Cortex of kidney (tissue), 1 donor: ENCODE measurements around the gene RAD50.
"Not testable (repeated sequence)": the region's sequence is repeated elsewhere in the genome, so short reads cannot be mapped to it uniquely, and the experiment has no call there.

Experiments
- DNase-seq: peaks from one replicate; lab custom pipeline; 2025; lab: John Stamatoyannopoulos, UW

Gene RAD50

DNA sequence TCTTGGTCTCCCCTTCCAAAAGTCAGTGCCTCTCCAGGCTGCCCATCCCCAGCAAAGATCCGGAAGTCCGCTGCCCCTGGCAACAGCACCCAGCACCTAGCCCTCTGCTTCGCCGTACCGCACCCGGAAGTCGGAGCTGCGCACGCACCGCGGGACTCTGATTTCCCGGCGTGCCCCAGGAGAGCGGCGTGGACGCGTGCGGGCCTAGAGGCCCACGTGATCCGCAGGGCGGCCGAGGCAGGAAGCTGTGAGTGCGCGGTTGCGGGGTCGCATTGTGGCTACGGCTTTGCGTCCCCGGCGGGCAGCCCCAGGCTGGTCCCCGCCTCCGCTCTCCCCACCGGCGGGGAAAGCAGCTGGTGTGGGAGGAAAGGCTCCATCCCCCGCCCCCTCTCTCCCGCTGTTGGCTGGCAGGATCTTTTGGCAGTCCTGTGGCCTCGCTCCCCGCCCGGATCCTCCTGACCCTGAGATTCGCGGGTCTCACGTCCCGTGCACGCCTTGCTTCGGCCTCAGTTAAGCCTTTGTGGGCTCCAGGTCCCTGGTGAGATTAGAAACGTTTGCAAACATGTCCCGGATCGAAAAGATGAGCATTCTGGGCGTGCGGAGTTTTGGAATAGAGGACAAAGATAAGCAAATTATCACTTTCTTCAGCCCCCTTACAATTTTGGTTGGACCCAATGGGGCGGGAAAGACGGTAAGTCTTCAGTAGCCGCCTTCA is at the start of gene RAD50:
RAD50 (plus strand) TSS at position 215 of the 715 bp plus-strand sequence; CDS start at position 563, 348 bp downstream.
- DNase-seq = peak; percentile 51

DNA sequence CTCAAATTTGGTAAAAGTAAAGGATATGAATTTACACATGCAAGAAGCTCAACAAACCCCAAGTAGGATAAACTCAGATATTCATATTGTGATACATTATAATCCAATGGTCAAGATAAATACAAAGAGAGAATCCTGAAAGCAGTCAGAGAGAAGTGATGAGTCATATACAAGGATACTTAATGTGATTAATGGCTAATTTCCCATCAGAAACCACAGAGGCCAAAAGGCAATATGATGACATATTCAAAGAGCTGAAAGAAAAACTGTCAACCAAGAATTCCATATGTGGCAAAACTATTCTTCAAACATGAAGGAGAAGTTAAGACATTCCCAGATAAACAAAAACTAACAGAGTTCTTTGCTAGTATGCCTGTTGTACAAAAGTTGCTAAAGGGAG is 46.7 kb upstream of the RAD50 start:
- no peak for DNase-seq

DNA sequence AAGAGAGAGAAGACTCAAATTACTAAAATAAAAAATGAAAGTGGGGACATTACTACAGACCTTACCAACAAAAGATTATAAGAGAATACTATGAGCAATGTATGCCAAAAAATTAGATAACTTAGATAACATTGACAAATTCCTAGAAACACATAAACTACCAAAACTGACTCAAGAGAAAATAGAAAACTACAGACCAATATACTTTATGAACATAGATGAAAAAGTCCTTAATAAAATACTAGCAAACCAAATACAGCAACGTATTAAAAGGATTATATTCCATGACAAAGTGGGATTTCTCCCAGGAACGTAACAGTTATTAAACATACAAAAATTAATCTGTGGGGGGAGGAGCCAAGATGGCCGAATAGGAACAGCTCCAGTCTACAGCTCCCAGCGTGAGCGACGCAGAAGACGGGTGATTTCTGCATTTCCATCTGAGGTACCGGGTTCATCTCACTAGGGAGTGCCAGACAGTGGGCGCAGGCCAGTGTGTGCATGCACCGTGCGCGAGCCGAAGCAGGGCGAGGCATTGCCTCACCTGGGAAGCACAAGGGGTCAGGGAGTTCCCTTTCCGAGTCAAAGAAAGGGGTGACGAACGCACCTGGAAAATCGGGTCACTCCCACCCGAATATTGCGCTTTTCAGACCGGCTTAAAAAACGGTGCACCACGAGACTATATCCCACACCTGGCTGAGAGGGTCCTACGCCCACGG is 43.0 kb upstream of the RAD50 start:
- not testable (repeated sequence) for DNase-seq

DNA sequence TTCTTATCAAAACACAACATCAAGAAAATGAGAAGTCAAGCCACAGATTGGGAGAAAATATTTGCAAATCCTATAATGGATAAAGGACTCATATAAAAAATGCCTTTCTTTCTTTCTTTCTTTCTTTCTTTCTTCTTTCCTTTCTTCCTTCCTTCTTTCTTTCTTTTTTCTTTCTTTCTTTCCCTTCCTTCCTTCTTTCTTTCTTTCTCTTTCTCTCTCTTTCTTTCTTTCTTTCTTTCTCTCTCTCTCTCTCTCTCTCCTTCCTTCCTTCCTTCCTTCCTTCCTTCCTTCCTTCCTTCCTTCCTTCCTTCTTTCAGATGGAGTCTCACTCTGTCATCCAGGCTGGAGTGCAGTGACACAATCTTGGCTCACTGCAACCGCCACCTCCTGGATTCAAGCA is 34.7 kb upstream of the RAD50 start:
- DNase-seq = not testable (repeated sequence)

DNA sequence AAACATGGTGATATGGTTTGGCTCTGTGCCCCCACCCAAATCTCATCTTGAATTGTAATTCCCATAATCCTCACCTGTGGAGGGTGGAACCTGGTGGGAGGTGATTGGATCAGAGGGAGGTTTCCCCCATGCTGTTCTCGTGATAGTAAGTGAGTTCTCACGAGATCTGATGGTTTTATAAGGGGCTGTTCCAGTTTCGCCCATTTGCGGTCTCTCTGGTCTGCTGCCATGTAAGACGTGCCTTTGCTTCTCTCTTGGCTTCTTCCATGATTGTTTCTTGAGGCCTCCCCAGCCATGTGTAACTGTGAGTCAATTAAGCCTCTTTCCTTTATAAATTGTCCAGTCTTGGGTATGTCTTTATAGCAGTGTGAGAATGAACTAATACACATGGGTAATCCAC is 31.9 kb upstream of the RAD50 start:
- DNase-seq = not testable (repeated sequence)

DNA sequence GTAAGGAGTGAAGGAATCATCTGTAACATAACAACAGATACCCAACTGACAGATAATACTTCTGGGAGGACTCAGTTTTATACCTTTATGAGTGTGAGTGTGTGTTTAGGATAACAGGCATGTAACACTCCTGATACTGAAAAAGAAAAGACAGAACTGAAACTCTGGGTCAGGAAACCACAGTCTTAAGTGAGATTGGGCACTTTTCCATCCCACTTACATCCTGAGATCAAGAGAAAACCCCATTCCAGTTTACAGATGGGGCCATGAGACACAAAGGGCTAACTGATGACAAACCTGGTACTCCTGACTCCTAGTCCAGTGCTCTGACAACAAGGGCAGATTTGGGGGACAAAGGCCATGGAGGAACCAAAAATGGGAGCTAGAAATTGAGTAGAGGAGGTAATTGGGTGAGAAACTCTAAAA is 31.5 kb upstream of the RAD50 start:
- no peak for DNase-seq

DNA sequence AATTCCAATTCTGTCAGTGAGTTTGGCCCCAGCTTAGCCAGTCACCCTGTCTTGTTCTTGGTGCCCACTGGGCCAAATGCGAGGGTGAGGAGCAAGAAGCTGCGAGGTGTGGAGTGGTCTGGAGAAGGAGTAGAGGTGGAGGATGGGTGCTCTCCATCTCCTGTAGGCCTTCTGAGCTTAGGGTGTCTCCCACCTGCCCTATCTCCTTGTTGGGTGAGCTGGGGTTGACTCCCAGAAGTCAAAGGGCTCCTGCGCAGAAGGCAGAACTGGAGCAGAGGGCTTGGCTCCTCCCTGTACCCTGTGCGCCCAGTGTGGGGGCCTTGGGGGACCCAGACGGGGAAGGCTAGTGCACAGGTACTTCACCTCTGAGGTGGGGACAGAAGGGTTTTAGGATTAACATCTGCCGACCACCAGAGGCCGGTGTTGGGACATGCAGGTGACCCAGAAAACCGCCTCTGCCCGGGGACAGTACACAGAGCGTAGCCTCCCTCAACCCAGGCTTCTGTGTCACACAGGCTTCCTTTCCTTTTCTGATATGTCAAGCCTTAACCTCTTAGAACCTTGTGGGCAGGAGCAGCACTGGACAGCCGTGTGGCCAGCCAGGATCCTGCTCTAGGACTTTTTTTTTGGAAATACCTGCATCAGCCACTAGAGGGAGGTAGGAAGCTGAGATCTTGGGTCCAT is 30.3 kb upstream of the RAD50 start:
- DNase-seq = no peak

DNA sequence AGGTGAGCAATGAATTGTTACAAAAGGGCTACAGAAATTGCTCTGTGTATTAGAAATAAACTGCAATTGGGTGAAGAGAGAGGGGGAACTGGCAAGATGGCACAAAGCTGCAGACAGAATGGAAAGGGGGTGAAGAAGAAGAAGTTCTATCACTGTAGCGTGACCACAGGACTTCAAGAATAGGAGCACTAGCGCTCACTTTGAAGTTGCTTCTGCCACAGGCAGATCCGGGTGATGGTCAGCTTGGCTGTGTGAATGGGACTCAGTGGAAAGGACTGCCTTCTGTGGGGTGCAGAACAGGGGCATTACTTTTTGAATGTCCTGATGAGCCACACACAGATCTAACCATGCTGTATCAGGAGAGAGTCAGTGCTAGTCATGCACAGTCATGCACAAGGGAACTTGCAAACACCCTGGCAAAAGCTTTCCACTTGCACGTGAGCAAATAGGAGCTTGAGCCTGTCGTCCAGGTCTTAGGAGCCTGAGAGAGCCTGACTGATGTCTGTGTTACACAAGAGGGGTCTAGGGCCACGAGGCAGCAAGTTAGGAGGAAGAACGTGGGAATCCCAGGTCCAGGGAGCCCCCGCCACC is 29.7 kb upstream of the RAD50 start:
- DNase-seq = no peak

DNA sequence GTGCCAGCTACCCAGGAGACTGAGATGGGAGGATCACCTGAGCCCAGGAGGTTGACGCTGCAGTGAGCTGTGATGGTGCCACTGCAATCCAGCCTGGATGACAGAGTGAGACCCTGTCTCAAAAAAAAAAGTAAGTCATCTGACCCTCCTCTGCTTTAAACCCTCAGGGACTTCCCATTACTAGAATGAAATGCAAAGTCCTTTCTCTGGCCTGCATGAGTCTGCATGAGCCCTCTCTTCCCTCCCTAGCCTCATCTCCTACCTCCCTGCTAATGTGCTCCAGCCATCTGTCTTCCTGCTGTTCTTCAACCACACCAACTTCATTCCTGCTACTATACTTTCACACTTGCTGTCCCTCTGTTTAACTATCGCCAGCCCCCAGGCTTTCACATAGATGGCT is 28.8 kb upstream of the RAD50 start:
- no peak for DNase-seq

DNA sequence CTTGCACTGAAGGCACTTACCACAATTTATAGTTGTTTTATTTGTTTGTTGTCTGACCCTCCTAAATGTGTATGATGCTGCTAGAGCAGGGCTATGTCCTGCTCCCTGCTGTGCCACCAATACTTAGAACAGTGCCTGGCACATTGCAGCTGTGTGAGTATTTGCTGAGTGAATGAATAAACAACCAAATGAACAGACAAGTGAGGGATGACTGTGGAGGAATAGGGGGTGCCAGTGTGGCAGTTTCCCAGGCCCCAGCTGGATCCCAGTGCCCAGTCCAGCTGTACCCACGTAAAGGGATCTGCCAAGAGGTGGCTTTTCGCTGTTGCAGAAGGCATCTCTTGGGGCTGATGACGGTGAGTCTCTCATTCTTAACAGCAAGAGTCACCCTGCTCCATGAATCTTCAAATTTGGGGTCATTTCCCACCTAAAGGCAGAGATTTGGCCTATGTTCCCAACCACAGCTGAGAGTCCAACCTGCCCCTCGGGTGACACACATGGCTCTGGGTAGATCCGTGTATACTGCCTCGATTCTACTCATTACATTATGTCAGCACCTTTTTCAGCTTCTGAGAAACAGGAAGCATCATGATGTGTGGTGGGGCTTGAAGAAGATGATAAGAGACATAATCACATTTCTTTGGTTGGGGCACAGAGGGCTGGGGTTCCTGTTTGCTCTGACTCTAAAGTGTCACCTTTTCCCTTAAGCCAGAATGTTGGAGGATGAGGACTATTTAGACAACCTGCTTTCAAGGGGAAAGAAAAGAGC is 27.7 kb upstream of the RAD50 start:
- DNase-seq = no peak

DNA sequence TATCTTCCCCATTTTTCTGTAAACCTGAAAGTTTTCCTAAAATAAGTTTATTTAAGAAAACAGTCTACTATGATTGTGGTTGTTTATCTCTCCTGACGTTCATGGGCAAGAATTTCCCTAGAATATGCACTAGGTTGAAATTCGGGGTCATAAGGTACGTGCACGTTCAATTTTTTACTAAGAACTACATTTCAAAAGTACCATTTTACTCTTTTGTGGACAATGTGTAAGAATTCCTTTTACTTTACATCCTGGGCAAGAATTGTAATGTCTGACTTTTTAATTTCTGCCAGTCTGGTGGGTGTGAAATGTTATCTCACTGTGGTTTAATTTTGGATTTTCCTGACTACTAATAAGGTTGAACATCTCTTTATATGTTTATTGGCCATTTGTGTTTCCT is 25.8 kb upstream of the RAD50 start:
- DNase-seq = no peak

DNA sequence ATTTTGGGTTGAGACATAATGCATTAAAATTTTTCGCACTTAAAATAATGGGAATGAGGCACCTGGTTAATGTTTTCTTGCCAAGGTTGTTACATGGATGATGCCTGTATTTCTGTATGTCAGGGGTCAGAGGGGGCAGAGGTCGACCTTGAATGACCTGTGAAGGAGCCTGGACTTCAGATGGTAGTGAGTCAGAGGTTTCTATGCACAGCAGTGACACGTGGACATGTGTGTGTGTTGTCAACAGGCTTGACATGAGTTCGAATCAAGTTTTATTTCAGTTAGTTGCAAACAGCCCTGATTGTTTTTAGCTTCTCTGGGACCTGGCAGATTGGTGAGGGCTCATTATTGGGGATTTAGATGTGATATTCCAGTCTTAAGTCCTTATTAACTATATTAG is 17.1 kb upstream of the RAD50 start:
- no peak for DNase-seq

DNA sequence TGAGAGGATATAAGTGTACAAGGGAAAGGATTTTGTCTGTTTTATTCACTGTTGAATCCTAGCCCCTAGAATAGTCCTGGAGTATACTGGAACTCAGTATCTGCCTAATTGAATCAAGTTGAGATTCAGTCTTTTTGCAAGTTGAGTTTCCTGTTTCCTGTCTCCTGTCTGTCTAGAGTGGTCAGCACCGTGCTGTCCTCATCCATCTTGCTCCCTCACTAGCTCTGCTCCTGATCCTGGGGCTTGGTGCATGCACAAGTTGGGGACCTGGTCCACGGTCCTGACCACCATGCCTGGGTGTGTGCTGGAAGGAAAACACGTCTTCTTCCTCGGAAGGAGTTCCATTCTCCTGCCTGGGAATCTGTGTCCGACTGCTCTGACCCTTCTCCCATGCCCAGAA is 16.6 kb upstream of the RAD50 start:
- DNase-seq = no peak

DNA sequence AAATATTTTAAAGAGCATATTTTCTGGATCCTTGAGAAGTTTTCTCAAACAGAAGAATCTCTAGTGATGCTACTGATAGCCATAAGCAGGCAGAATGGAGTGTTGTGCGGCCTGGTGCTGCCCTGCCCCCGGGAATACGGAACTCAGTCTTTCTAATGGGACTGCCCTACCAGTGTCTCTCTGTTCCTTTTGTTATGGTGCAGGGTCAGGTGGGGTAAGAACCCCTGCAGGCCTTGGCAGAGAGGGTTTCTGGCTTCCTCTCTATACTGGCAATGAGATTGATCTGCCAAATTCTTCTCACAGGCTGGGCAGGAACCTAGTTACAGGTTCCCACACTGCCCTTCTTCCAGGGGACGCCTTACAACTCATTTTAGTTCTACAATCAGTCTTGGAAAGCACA is 16.0 kb upstream of the RAD50 start:
- DNase-seq = no peak

DNA sequence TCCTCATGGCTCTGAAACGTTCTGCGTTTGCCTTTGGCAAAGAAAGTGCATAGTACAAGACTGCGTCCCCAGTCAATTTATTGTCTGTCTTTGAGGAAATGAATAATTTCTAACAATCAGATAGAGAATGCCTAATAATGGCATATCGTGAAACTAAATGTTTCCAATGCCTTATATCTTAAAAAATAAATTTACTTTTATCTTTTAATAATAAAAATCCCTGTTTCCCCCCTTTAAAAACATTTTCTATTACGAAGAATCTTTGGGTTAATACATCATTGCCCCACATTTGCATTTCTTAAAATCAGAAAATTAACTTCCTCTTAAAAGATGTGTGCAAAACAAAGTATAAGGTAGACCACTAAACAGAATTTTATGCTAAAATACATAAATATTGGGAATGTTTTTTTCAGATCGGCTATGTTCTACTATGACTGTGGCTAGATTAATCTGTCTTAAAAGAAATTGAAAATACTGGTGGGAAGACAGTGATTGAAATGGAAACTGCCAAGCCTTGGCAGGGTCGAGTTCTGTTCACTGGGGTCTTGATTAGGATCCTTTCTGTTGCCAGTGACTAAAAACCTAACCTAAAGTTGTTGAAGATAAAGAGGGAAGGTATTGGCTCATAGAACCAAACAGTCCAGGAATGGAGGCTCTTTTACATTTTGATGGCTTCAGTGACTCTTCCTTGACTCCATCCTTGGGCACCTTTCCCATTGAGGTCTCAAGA is 13.1 kb upstream of the RAD50 start, which contains the start of gene IL5:
IL5 (minus strand) TSS at position 51 of the 730 bp plus-strand sequence; CDS start at position 7, 44 bp downstream.
- DNase-seq = no peak

DNA sequence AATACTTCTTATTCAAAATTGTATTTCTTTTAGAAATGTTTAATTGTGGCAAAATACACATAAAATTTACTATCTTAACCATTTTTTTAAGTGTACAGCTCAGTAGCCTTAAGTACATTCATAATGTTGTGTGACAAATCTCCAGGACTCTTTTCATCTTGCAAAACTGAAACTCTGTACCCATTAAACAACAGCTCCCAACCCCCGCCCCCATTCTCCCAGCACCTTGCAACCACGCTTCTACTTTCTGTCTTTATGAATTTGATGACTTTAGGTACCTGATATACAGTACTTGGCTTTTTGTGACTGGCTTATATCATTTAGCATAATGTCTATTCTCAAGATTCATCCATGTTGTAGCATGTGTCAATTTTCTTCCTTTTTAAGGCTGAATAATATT is 10.7 kb upstream of the RAD50 start:
- no peak for DNase-seq

DNA sequence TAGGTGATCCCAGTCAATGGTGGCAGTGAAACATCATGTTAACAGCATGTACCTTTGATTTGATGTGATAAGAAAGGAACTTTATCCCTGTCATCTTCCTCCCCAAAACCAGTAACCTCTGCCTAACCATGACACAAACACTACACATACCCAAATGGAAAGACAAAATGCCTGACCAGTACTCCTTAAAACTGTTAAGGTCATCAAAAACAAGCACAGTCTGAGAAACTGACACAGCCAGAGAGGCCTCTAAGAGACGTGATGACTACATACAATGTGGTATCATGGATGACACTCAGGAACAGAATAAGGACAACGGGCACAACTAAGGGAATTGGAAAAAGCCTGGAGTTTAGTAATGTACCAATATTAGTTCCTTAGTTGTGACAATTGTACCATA is 9.5 kb upstream of the RAD50 start:
- no peak for DNase-seq

DNA sequence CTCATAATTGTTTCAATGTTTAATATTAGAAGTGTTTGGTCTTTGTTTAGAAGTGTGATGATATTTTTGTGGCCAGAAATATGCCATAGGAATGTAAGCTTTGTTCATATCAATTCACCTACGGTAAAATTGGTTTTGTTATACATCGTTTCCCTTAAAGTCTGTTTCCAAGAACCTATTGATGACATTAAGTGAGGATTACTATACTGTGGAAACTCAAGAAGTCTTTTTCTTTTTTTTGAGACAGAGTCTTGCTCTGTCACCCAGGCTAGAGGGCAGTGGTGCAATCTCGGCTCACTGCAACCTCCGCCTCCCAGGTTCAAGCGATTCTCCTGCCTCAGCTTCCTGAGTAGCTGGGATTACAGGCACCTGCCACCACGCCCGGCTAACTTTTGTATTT is 7.9 kb upstream of the RAD50 start:
- DNase-seq = not testable (repeated sequence)

DNA sequence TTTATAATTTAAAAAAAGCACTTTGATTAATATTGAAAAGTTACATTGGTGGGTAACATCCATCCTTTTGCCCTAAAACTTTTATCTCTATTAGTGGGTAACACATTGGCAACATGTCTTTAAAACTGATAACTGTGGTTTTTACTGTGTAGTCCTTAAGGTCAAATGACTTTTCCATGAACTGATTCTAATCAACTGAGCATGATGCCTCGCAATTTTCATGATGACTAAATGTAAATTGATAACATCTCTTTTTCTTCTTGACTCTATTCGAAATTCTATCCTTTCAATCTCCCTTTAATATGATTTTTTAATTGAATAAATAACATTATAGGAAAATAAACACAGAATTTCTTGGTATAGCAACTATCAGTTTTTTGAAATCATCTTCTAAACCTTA is 7.2 kb upstream of the RAD50 start:
- DNase-seq = no peak

DNA sequence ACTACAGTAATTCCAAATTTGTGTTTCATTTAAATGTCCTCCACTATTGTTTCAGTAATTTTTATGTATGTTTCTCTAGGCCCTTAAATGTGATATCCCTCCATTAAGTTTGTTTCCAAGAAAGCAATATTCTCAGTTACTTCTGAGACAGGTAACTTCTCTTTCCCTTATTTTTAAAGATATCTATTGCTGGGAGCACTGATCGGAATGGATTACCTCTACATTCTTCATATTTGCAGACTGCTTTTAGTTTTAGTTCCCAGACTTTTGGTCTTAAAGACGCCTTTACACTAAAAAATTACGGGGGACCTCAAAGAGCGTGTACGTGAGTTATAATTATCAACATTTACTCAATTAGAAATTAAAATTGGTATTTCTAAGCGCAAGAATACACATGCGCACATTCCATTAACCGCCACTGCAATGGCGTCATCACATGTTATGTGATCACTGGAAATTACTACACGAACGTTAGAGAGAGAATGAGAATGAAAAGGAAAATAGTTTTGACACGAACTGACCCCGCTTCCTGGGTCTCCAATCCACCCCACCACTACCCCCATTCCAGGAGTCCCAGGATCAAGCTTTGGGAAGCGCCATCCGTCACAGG is 519 bp upstream of the RAD50 start:
- DNase-seq = no peak
